ENCODE measurements around the gene MXI1. TPM values are rescaled to one million over a fixed set of nuclear protein-coding genes. Genes with fewer than 3 reads are reported as not detected.

MXI1 gene
- total RNA-seq, 1 experiment from 2014 or later, result 11.0 TPM

DNA sequence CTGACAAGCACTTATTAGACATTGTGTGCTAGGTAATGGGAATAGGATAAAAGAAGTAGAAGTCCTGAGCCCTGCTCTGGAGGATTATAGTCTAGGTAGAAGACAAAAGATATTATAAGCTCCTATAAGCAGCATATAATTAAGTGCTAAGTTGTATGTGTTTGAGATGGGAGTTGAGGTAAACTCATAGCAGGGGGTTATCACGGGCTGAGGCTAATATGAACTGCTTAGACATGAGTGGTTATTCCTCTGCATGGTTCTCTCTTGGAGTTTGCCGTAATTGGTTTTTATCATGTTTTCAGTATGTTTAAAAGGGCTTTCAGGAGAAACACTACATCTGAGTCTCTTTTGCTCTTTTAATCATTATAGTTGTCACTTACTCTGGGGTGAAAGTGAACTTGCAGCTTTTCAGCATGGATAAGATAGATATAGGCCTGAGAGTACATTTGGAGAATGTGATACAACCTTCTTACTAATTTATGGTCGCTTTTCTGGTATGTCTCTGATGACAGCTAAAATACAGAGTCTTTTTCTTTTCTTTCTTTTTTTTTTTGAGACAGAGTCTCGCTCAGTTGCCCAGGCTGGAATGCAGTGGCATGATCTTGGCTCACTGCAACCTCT lies 58.3 kb downstream of the MXI1 start:
- no peaks in the 10 kb centered on the region for H3K27me3 ChIP-seq (replicated peaks; ENCODE audit: control insufficient read depth, insufficient read depth, low read length)
- BruUV-seq (replicated peaks), result no TSS peak
- peaks cover 12% of the 10 kb centered on the region; the same call in 1 of the 2 replicates for H3K4me1 ChIP-seq
- no peak for TF ChIP-seq CTCF (IDR thresholded peaks at IDR 0.05; ENCODE audit: insufficient read depth in 1 of 2, low read depth in 1 of 2, low read length in 1 of 2, severe bottlenecking in 1 of 2, unreplicated experiment in 1 of 2)
- ChIA-PET CTCF (no interaction called here), POLR2A (no interaction called here)
- DNase-seq, result no peak
- no peak overlapping the region for H3K4me3 ChIP-seq (ENCODE audit: low read depth, low read length)
- Mint-ChIP-seq H3K4me3 (ENCODE audit: unreplicated experiment) (no peak overlapping the region), H3K27ac (ENCODE audit: unreplicated experiment) (no peak overlapping the region), H3K9me3 (ENCODE audit: unreplicated experiment) (no peaks in the 10 kb centered on the region), H3K4me1 (ENCODE audit: low read depth, unreplicated experiment) (peaks cover 13% of the 10 kb centered on the region), H3K27me3 (ENCODE audit: insufficient read depth, unreplicated experiment) (no peaks in the 10 kb centered on the region), H3K36me3 (ENCODE audit: insufficient read depth, unreplicated experiment) (no peaks in the 10 kb centered on the region)
- H3K9me3 ChIP-seq, result no peaks in the 10 kb centered on the region
- no peaks in the 10 kb centered on the region for H3K36me3 ChIP-seq (ENCODE audit: control insufficient read depth, insufficient read depth, low read length)
- intact Hi-C loops (cut with micrococcal nuclease; ENCODE audit: unreplicated experiment), result no loop called here

GRCh38 chr10:110267276-110267675 lies 59.9 kb downstream of the MXI1 start:
- intact Hi-C loops (cut with micrococcal nuclease; ENCODE audit: unreplicated experiment), result no loop called here
- POLR2A ChIA-PET, result no interaction called here

DNA sequence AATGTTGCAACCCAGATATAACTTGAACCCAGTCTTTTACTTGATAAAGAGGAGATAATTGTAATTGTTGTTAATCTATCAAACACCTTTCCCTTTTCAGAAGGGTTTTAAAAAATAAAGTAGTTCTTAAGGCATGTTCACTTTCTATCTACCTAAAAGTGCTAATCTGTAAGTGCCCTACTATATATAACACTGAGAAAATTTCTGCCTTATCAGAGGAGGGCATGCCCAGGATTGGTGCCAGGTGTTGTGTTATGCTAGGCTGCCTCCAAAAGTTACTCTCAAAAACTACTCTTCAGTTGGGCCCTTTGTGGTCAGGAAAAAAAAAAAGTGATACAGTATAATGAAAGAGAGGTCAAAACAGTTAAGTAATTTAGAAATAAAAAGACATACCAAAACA lies 61.0 kb downstream of the MXI1 start:
- TF ChIP-seq CTCF (IDR thresholded peaks at IDR 0.05; ENCODE audit: insufficient read depth in 1 of 2, low read depth in 1 of 2, low read length in 1 of 2, severe bottlenecking in 1 of 2, unreplicated experiment in 1 of 2), result no peak
- intact Hi-C loops (cut with micrococcal nuclease; ENCODE audit: unreplicated experiment), result no loop called here
- H3K36me3 ChIP-seq (ENCODE audit: control insufficient read depth, insufficient read depth, low read length), result no peaks in the 10 kb centered on the region
- ChIA-PET CTCF (interaction anchor here (1.6 kb wide), 1 partner anchor 11 kb away, joined by 3 read pairs; no protein-coding TSS in a partner anchor), POLR2A (no interaction called here)
- no peaks in the 10 kb centered on the region for H3K27me3 ChIP-seq (replicated peaks; ENCODE audit: control insufficient read depth, insufficient read depth, low read length)
- no peaks in the 10 kb centered on the region for H3K36me3 Mint-ChIP-seq (ENCODE audit: insufficient read depth, unreplicated experiment)
- no peak overlapping the region for H3K27ac Mint-ChIP-seq (ENCODE audit: unreplicated experiment)
- no peak for DNase-seq
- H3K4me3 ChIP-seq (ENCODE audit: low read depth, low read length), result no peak overlapping the region
- no peaks in the 10 kb centered on the region for H3K27me3 Mint-ChIP-seq (ENCODE audit: insufficient read depth, unreplicated experiment)
- no peaks in the 10 kb centered on the region for H3K9me3 ChIP-seq
- no TSS peak for BruUV-seq (replicated peaks)
- H3K4me3 Mint-ChIP-seq (ENCODE audit: unreplicated experiment), result no peak overlapping the region
- H3K9me3 Mint-ChIP-seq (ENCODE audit: unreplicated experiment), result no peaks in the 10 kb centered on the region
- H3K4me1 ChIP-seq, result peaks cover 15% of the 10 kb centered on the region; the same call in 1 of the 2 replicates
- H3K4me1 Mint-ChIP-seq (ENCODE audit: low read depth, unreplicated experiment), result peaks cover 25% of the 10 kb centered on the region

More at GRCh38 chr10:110267276-110267675, 59.9 kb downstream of the MXI1 start:
- H3K4me3 Mint-ChIP-seq (ENCODE audit: unreplicated experiment), result no peak overlapping the region
- no peak for DNase-seq
- peaks cover 15% of the 10 kb centered on the region; the same call in 1 of the 2 replicates for H3K4me1 ChIP-seq
- H3K27me3 Mint-ChIP-seq (ENCODE audit: insufficient read depth, unreplicated experiment), result no peaks in the 10 kb centered on the region
- CTCF ChIA-PET, result no interaction called here
- no peak overlapping the region for H3K4me3 ChIP-seq (ENCODE audit: low read depth, low read length)
- TF ChIP-seq CTCF (IDR thresholded peaks at IDR 0.05; ENCODE audit: insufficient read depth in 1 of 2, low read depth in 1 of 2, low read length in 1 of 2, severe bottlenecking in 1 of 2, unreplicated experiment in 1 of 2), result no peak
- no peaks in the 10 kb centered on the region for H3K9me3 Mint-ChIP-seq (ENCODE audit: unreplicated experiment)
- H3K36me3 Mint-ChIP-seq (ENCODE audit: insufficient read depth, unreplicated experiment), result no peaks in the 10 kb centered on the region
- H3K4me1 Mint-ChIP-seq (ENCODE audit: low read depth, unreplicated experiment), result peaks cover 25% of the 10 kb centered on the region
- BruUV-seq (replicated peaks), result no TSS peak
- H3K27me3 ChIP-seq (replicated peaks; ENCODE audit: control insufficient read depth, insufficient read depth, low read length), result no peaks in the 10 kb centered on the region
- no peaks in the 10 kb centered on the region for H3K9me3 ChIP-seq
- no peaks in the 10 kb centered on the region for H3K36me3 ChIP-seq (ENCODE audit: control insufficient read depth, insufficient read depth, low read length)
- H3K27ac Mint-ChIP-seq (ENCODE audit: unreplicated experiment), result no peak overlapping the region

Measured in Caco-2 (cell line).